Activated T-cell treated with anti-CD3 and anti-CD28 coated beads, Interleukin-2, amount 50 U/mL, for 1 hour (primary cell): ENCODE measurements around the gene NDST1.

Experiments used
- DNase-seq: peaks from one replicate; pipeline ENCODE4 v3.0.0-alpha.2; 2020

The NDST1 gene

DNA sequence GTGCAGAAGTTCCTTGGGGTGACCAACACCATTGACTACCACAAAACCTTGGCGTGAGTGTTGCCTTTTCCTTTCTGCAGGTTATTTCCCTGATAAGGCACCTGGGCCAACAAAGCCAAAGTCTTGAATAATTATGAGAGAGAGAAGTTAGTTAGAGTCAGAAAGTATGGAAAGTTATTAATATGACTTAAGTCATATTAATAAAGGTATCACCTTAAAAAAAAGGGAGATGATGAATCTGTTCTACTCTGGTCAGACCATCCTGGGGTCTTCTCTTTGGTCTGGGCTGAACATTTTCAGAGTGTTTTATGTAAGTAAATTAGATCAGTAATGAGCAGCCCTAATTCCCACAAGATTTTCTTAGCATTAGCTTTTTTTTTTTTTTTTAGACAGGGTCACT lies 41.8 kb downstream of the NDST1 start:
- no peak for DNase-seq

DNA sequence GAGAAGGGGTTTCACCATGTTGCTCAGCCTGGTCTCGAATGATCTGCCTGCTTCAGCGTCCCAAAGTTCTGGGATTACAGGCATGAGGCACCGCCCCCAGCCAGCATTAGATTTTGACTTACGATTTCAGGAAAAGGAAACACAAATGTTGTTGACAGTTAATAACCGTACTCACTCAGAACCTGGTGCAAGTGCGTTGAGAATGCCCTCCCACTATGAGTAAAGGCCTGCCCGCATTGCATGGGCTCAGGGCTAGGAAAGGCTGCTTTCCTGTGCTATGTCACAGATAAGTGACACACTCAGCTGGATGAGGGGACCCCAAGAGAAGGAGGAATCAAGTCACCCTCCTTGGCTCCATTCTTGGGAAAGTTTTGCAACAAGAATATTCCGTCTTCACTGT lies 42.4 kb downstream of the NDST1 start:
- no peak for DNase-seq

DNA sequence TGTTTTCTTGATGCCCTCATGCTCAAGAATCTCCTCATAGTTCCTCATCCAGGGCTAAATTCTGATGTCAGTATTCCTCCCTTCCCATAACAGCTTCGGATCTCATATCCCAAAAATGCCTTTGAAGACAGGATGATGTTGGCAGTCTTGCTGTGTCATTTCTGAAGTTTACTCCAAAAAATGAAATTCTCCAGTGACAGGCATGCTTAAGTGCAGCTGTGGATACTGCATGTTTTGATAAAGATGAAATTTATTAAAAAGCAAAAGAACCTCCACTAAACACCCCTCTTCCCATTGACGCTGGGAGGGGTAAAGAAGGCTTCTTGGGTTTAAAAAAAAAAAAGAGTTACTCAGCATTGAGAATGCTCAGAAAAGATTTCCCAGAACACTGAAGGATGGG lies 43.1 kb downstream of the NDST1 start:
- DNase-seq, result no peak

DNA sequence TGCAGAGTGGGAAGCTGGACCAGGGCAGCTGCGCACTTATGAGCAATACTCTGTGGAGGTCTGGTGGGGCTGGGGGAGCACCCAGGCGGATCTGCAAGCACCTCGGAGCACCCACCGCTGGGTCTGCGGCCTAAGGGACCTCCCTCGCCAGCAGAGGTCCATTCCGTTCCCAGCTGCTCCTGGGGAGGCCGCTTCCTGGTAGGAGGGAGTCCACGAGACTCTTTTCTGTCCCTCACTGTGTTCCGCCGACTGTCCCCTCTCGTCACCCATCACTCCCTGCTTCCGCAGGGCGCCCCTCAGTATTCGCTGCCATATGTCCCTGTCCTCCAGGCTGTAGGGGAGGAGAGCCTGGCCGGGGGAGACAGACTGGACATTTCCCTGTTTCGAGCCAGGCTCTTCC lies 45.5 kb downstream of the NDST1 start:
- DNase-seq, result no peak

DNA sequence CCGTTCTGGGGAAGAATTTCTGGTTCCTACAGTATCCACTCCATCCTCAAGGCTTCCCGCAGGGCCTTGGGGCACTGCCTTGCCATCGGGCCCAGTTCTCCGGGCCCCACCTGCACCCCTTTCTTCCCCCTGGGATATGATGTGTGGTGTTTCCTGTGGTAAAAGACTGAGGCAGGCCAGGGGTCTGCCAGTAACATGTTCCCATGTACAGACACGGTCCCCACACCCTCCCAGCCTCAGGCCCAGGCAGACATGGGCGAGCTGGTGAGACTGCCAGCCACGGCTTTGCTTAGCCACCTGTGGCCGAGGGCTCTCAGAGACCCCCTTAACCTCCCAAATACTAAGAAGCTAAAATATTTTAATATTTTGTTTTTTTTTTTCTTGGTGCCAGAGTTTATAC lies 46.0 kb downstream of the NDST1 start:
- no peak for DNase-seq

DNA sequence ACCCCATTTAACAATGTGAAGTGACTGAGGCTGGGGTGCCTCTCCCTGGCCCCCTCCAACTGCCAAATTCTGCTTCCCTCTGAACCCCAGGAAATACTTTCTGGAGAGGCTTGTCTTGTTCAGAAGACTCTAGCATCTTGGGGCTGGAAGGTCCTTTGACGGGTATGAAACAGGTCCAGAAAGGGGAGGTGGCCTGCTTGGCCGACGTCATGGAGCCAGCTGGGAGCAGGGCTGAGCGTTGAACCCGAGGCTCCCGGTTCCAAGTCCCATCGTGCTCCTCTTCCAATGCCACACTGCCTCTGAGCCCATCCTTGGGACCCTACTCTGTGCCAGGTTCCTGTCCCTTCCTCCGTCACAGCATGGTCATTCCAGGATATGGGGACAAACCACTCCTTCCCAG lies 46.9 kb downstream of the NDST1 start:
- DNase-seq, result no peak

DNA sequence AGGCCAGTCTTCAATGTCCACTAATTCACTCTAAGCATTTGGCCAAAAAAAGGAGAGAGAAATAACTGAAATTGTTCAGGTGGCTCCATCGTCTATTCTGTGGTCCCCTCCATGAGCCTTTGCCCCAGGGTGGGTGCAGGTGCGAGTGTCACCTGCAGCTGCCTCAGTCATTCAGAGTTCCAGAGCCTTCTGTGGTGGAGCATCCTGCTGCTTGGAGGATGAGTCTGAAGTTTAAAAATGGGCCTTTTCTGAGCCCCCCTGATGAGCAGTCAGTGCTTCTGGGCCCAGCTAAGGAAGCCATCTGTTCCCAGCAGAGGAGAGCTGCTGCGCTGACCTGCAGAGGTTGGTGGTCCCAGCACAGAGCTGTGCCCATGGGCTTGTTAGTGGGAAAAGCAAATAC lies 48.2 kb downstream of the NDST1 start:
- DNase-seq, result no peak

DNA sequence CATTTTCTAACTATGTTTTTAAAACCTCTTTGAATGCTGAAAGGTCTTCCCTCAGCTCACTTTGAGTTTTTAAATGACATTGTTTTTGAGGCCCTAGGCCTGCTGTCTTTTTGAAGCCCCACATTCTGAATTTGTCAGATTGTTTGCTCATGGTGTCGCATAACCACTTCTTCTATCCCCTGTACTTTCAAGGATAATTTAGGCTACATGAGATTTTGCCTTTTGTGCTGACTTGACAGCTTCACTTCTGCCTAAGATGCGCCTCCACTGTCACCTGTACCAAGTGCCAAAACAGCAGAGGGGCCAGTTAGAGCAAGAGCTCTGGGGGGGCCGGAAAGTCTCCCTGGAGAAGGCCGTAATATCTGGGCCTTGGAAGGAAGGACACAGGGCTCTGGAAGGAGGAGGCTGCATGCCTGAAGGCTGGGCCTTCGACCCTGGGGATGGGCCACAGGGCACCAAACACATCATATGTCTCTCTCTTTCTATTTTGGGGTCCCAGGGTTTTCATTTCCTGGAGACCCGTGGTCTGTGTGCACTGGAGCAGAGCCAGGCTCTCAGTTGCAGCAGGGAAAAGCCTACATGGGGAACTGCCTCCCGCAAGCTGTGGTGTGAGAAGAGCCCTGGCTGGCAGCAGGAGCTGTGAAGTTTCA lies 49.1 kb downstream of the NDST1 start:
- no peak for DNase-seq

DNA sequence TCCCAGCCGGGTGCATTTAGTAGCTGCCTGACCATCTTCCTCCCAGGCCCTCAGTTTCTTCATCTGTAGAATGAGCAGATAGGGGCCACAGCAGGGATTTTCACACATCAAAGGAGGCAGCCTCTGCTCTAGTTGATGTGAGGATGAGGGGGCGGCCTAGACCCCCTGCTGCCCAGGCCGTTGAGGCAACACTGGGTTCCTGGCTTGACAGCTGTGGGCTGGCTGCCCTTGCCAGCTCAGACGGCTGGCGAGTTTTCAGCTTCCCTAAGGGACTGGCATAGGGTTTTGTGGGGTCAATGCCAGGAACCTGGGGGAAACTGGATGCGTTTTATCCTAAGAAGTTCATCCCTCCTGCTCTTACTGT lies 49.6 kb downstream of the NDST1 start:
- DNase-seq, result no peak

DNA sequence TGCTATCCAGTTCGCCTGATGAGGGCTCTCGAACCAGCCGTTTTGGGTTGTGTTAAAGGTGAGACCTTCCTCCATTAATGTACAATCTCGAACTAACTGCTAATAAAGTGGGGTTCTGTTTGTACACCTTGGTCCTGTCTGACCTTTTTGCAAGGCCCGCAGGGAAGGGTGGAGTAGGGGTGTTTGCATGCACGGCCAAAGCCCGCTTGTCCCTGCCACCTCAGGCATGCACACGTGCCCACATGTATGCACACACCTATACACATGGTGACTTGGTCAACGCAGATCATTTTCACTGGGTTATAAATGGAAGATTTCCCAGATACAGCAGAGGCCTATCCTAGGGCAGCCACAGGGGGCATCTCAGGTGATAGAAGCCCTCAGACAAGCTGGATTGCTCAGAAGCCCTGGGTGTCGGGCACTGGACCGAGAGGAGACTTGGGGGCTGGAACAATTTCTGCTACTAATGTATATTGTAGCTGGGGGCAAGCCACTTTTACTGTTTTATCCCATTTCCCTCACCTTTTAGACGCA lies 50.2 kb downstream of the NDST1 start:
- DNase-seq, result no peak

DNA sequence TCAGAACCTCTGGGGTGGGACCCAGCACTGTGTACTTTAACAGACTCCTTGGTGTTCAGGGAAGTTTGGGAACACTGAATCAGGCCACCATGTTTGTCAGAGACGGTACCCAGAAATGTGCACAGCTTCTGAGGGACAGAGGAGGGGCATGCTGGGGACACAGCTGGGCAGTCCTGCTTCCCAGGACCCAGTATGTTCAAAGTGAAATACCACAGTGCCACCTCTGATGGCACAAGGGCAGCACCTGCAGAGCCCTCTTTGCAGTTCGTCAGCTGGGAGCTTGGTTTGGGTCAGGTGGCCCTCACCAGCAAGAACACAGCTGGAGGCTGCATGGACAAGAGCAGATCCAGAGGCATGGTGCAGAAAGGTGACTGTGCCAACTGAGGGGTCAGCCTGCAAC lies 51.2 kb downstream of the NDST1 start:
- DNase-seq, result no peak

DNA sequence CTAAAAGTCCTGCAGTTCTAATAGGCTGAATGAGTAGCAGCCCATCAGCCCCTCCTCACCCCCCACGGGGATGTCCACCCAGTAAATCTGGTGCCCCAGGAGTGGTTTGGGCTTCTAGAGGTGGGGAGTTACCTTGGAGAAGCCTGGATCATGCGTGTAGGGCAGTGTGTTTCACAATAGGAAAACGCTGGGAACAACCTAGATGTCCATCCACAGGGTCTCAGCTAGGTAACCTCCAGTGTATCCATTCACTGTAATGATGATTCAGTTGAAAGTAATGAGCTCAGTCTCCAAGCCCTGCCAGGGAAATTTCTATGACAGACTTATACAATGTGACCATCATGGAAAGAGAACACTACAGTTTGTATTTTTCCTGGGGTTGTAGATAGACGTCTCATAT lies 51.8 kb downstream of the NDST1 start:
- DNase-seq, result no peak

DNA sequence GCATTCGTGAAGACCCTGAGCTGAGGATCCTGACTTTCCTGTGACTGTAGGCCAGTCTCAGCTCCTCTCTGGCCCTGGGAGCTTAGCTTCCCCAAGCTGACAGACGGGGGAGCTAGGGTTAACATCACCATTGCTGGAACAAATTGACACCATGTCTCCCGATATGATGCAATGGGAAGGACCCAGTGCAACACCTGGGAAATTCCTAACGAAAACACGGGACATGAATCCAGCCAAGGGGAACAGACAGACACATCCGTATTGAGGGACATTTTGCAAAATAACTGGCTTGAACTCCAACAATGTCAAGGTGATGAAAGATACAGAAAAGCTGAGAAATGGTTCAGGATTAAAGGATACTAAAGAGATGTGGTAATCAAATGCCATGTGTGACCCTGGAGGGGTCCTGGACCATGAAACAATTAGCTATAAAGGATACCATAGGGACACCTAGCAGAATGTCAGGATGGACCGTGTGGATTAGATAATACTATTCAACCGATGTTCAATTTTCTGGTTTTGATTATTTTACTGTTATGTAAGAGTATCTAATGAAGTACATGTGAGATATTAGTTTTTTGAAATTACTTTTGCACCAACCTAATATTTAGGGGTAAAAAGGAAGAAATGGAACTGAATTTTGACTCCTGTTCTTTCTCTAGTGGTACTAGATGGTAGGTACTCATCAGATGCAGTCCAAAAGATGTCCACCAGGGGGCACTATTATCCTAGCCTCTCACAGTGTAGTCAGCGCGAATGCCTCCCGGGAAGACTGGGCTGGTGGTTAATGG lies 52.7 kb downstream of the NDST1 start:
- DNase-seq, result peak; percentile 57

DNA sequence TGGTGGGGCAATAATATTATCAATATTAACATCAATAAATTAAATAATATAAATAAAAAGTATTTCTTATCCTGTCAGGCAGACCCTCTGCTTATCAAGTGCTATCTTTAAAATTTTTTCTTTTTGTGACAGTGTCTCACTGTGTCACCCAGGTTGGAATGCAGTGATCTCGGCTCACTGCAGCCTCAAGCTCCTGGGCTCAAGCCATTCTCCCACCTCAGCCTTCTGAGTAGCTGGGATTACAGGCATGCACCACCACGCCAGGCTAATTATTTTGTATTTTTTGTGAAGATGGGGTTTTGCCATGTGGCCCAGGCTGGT lies 53.2 kb downstream of the NDST1 start:
- DNase-seq, result no peak

DNA sequence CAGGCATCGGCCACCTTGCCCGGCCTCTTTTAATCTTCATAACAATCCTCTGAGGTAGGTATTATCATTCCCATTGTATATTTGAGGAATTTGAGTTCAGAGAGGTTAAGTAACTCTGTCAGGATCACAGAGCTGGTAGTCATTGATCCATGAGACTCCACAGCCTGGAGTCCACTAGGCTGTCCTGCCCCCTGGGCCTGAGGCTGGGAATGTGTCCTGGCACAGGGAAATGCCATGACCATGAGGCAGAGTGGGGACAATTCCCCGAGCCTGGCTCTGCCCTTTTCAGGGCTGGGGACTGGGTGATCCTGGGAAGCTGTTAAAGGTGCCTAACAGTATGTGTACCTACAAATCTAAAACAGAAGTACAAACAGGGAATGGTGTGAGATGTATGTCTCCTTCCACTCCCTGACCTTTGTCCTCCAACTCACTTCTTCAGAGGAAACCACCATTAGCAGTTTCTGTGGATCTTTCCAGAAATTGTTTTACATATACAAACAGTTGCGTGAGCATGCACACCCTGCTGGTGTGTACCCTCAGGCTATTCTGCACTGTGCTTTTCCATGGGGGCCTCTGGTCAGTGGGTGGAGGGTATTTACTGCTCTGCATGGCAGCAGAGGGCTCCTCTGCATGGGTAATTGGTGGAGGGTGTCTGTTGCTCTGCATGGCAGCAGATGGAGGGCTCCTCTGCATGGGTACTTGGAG lies 53.8 kb downstream of the NDST1 start:
- no peak for DNase-seq

DNA sequence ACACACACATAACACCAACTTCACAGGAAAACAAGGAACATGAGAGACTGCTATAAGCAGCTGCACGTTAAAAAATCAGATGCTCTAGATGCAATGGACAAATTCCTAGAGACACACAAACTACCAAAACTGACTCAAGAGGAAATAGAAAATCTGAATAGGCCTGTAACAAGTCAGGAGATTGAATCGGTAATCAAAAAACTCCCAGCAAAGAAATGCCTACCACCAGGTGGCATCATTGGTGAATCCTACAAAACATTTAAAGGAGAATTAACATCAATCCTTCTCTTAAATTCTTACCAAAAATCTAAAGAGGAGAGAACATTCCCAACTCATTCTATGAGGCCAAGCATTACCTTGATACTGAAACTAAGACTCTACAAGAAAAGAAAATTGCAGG lies 54.9 kb downstream of the NDST1 start:
- no peak for DNase-seq

DNA sequence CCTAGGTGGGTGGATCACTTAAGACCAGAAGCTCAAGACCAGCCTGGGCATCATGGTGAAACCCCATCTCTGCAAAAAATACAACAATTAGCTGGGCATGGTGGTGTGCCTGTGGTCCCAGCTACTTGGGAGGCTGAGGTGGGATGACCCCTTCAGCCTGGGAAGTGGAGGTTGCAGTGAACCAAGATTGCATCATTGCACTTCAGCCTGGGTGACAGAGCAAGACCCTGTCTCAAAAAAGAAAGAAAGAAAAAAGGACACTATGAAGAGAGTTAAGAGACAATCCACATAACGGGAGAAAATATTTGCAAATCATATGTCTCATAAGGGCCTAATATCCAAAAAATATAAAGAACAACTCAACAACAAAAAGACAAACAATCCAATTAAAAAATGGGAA lies 57.9 kb downstream of the NDST1 start:
- no peak for DNase-seq

DNA sequence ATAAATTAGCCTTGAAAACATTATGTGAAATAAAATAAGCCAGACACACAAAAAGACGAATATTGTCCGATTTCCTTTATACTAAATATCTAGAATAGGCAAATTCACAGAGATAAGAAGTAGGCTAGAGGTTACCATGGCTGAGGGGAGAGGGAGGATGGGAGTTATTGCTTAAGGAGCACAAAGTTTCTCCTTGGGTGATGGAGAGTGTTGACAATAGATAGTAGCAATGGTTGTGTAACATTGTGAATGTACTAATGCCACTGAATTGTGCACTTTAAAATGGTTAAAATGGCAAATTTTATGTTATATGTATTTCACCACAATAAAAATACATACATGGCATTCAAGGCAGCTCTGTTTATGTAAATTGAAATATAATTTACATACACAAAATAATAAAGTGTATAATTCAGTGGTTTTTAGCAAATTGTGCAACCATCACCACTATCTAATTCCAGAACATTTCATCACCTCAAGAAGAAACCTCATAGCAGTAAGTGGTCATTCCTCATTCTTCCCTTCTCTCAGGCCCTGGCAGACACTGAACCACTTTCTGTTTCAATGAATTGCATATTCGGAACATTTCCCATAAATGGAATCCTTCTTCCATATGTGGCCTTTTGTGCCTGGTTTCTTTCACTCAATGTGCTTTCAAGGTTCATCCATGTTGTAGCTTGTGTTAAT lies 59.2 kb downstream of the NDST1 start:
- DNase-seq, result no peak

DNA sequence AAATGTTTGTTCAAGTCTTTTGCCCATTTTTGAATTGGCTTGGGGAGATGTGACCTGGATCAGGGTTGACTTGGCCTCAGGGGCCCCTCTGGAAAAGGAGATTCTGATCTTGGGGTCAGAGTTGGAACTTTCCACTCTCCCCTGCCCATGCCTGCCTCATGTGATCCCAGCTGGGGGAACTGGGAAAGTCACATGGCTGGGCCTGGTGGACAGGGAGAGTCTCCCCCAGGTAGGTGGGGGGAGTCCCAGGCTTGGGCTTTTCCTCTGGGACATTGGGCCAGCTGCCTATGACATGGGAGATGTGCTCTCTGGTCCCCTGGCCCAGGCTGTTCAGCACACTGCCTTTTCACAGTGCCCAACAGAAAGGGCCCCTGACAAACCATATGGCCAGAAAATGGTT lies 60.7 kb downstream of the NDST1 start:
- no peak for DNase-seq

DNA sequence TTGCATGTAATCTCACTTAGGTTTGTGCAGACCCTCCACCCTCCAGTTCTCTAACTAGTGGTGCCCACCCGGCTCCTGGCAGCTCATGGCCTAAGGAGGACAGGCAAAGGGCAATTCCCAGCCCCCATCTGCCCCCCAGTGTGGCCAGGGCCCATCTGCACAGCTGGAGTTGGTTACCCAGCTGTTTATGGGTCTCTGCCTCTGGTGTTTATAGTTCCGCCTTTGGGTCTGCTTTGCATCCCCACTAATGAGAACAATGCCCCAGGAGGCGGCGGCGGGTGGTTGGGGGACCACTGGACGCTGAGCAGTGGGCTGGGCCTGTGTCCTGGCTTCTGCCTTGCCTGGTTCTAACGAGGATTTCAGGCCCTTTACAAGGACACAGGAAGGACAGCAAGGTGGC lies 62.4 kb downstream of the NDST1 start:
- no peak for DNase-seq

DNA sequence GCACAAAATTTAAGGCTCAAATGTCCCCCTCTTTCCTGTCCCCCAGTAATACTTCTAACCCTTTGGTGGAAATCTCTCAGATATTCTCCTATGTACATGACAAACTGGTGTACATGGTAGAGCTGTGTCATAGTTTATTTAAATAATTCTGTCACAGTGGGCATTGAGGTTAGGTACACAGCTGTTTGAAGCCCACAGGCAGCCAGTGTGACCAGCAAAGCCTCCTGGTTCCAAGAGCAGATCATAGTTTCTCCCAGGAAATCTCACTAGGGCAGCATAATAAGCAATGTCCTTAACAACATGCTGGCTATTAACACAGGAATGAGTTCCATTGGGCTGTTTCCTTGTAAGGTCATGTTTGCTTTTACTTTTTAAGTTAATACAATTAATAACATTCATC lies 63.9 kb downstream of the NDST1 start:
- no peak for DNase-seq

DNA sequence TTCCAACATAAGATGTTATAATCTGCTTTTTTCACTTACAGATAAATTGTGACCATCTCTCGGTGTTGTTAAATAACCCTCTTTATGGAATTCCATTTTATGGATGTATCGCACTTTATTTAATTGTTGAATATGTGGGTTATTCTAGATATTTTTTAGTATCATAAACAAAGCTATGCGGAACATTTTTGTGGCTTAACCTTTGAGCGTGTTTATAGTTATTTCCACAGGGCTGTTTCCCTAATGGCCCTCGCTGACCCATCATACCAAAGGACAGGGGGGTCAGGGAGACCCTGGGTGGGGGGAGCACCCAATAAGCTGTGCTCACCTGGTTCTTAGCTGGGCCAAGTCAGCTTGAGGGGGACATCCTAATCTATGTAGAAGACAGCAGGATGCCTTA lies 65.3 kb downstream of the NDST1 start:
- DNase-seq, result no peak
